MCF 10A (cell line): ENCODE data around the gene L3MBTL4. TPM values are rescaled to one million over a fixed set of nuclear protein-coding genes. Genes with fewer than 3 reads are reported as not detected.

Experiments used
- BruUV-seq: library from RNA; stranded (reverse); fragments of 400-500 nt; replicated peaks from 2 replicates; lab custom pipeline; 2021; lab: Mats Ljungman, UMichigan
- CTCF ChIA-PET: fragments of 300-600 bp; sonication (Branson Sonifier 250); formaldehyde crosslinking; extraction: SDS; loops from one replicate; lab custom pipeline; 2021; ENCODE audit warnings: antibody characterized with exemption, inconsistent platforms; lab: Yijun Ruan, JAX
- POLR2A ChIA-PET: fragments of 300-600, 350-650 bp; sonication (Branson Sonifier 250); formaldehyde crosslinking; extraction: SDS; loops from one replicate; lab custom pipeline; 2020; ENCODE audit warnings: antibody characterized with exemption, inconsistent platforms; lab: Yijun Ruan, JAX
- DNase-seq: peaks from one replicate; pipeline ENCODE4 v3.0.0-alpha.2; 2018; ENCODE audit not compliant: unreplicated experiment
- H3K27ac Mint-ChIP-seq: one replicate; pipeline ENCODE4 v1.8.0; 2022; ENCODE audit warnings: mild to moderate bottlenecking, low read depth, mixed read lengths; ENCODE audit not compliant: unreplicated experiment
- H3K27me3 Mint-ChIP-seq: one replicate; pipeline ENCODE4 v1.8.0; 2022; ENCODE audit warnings: mixed read lengths; ENCODE audit not compliant: insufficient read depth, unreplicated experiment
- H3K36me3 Mint-ChIP-seq: one replicate; pipeline ENCODE4 v1.8.0; 2022; ENCODE audit warnings: mild to moderate bottlenecking, moderate library complexity, mixed read lengths; ENCODE audit not compliant: insufficient read depth, unreplicated experiment
- H3K4me1 Mint-ChIP-seq: one replicate; pipeline ENCODE4 v1.8.0; 2022; ENCODE audit warnings: mixed read lengths; ENCODE audit not compliant: insufficient read depth, unreplicated experiment
- H3K4me3 Mint-ChIP-seq: one replicate; pipeline ENCODE4 v1.8.0; 2022; ENCODE audit warnings: mild to moderate bottlenecking, moderate library complexity, mixed read lengths; ENCODE audit not compliant: unreplicated experiment
- H3K9me3 Mint-ChIP-seq: one replicate; pipeline ENCODE4 v1.8.0; 2022; ENCODE audit warnings: mixed read lengths; ENCODE audit not compliant: unreplicated experiment
- CTCF ChIP-seq: fragments of 200-600 bp; IDR thresholded peaks from one replicate; pipeline ENCODE4 v1.8.0; 2022; ENCODE audit warnings: antibody characterized with exemption, mild to moderate bottlenecking; ENCODE audit not compliant: unreplicated experiment
- intact Hi-C: fragments of 100-400 bp; cut with micrococcal nuclease; formaldehyde crosslinking; loops from 2 replicates; pipeline ENCODE4 v1.14.1; 2022
- total RNA-seq: library from RNA; stranded (reverse); gene quantifications from 2 replicates; pipeline ENCODE4 v1.2.3, GENCODE V29; 2022

The L3MBTL4 gene
- total RNA-seq, 1 experiment from 2014 or later = not detected

- CTCF ChIA-PET = interaction anchor here (0.9 kb wide), 1 partner anchor 459 kb away, joined by 4 read pairs; no protein-coding TSS in a partner anchor
- no peak overlapping the region for H3K4me3 Mint-ChIP-seq
- no peak for DNase-seq
- H3K27ac Mint-ChIP-seq = no peak overlapping the region
- no peaks in the 10 kb centered on the region for H3K4me1 Mint-ChIP-seq
- intact Hi-C loops = no loop called here
- no peaks in the 10 kb centered on the region for H3K27me3 Mint-ChIP-seq
- BruUV-seq = no TSS peak
- no peaks in the 10 kb centered on the region for H3K36me3 Mint-ChIP-seq
- TF ChIP-seq CTCF = no peak
- POLR2A ChIA-PET = interaction anchor here (0.6 kb wide), 1 partner anchor 532 kb away, joined by 3 read pairs; no protein-coding TSS in a partner anchor
- peaks cover 23% of the 10 kb centered on the region for H3K9me3 Mint-ChIP-seq
Observed at GRCh38 chr18:6044319-6044718, 370.4 kb downstream of the L3MBTL4 start.

GRCh38 chr18:6039055-6039454 lies 375.7 kb downstream of the L3MBTL4 start:
- Mint-ChIP-seq H3K27me3 (no peaks in the 10 kb centered on the region), H3K4me1 (no peaks in the 10 kb centered on the region), H3K27ac (no peak overlapping the region), H3K9me3 (peaks cover 33% of the 10 kb centered on the region), H3K36me3 (no peaks in the 10 kb centered on the region), H3K4me3 (no peak overlapping the region)
- no peak for TF ChIP-seq CTCF
- DNase-seq = no peak
- BruUV-seq = no TSS peak
- intact Hi-C loops = no loop called here
- ChIA-PET POLR2A (no interaction called here), CTCF (no interaction called here)

DNA sequence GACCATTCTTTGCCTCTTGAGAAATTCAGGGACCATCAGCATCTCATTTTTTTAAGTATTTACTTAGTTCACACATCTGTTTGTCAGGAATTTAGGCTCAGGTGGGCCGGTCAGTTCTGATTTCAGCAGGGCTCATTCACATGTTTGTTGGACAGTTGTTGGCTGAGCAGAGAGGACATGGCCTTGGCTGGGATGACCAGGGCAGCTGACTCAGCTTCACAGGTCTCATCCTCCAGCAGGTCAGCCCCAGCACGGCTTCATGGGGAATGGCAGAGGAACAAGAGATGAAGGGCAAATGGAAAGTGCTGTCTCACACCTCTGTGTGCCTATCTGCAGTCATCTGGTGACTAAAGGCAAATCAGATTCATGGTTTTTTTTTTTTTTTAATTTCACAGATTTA lies 383.3 kb downstream of the L3MBTL4 start:
- CTCF ChIA-PET = interaction anchor here (0.6 kb wide), 1 partner anchor 662 kb away, joined by 3 read pairs; no protein-coding TSS in a partner anchor

DNA sequence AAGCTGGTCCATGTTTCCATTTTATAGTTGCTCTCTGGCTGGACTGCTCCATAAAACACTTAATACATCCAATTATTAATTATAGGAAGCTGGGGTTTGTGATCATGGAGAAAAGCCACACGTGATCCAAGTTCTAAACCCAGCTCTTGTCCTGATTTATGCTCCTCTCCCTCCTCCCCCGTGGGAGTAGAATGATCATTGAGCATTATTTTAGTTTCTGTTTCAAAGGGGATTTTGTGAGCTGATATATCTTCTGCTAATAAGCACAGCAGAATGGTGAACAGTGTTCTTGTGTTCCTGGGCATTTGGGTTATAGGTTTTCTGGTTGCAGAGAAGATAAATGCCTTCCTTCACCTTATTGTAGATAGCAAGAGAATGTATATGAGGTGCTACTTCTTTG lies 383.7 kb downstream of the L3MBTL4 start:
- intact Hi-C loops = no loop called here

More for the DNA sequence above, 383.3 kb downstream of the L3MBTL4 start:
- peaks cover 7% of the 10 kb centered on the region for H3K9me3 Mint-ChIP-seq
- H3K27ac Mint-ChIP-seq = no peak overlapping the region
- POLR2A ChIA-PET = no interaction called here
- no peak for TF ChIP-seq CTCF
- H3K27me3 Mint-ChIP-seq = no peaks in the 10 kb centered on the region
- intact Hi-C loops = no loop called here
- no peak overlapping the region for H3K4me3 Mint-ChIP-seq
- no peaks in the 10 kb centered on the region for H3K4me1 Mint-ChIP-seq
- H3K36me3 Mint-ChIP-seq = no peaks in the 10 kb centered on the region
- DNase-seq = no peak
- BruUV-seq = no TSS peak

More for the DNA sequence above, 383.7 kb downstream of the L3MBTL4 start:
- Mint-ChIP-seq H3K27me3 (no peaks in the 10 kb centered on the region), H3K9me3 (peaks cover 2% of the 10 kb centered on the region), H3K27ac (no peak overlapping the region), H3K36me3 (no peaks in the 10 kb centered on the region), H3K4me1 (no peaks in the 10 kb centered on the region), H3K4me3 (no peak overlapping the region)
- ChIA-PET POLR2A (no interaction called here), CTCF (interaction anchor here (0.5 kb wide), 1 partner anchor 1115 kb away, joined by 3 read pairs; no protein-coding TSS in a partner anchor)
- TF ChIP-seq CTCF = no peak
- no peak for DNase-seq
- BruUV-seq = no TSS peak
